ENCODE data around the gene CEBPZ. TPM values are rescaled to one million over a fixed set of nuclear protein-coding genes. Genes with fewer than 3 reads are reported as not detected.
A peak's percentile ranks its signal among the peaks of the same experiment; 100 is the strongest.

CEBPZ gene
- total and polyA plus RNA-seq, 3 experiments from 2014 or later: 31.1 to 104 (median 100) TPM

DNA sequence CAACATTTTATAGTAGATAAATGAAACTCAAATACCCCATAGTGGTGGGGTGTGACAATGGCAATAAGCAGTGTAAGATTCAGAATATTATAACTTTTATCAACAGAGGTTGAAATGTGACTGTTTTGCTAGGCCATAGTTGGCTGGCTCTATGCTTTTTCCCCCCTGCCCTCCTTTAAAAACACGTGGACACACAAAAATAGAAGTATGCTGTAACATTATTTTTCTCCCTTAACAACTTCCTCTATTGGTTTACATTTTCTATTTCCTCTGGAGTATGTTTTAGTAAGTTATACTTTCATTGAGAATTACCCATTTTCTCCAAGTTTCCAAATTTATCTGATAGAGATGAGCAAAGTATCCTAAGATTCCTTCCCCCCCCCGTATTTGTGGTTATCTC is 31.1 kb upstream of the CEBPZ start:
- Mint-ChIP-seq H3K4me1 (no peaks in the 10 kb centered on the region), H3K9me3 (no peaks in the 10 kb centered on the region)
- CTCF ChIA-PET: no interaction called here

DNA sequence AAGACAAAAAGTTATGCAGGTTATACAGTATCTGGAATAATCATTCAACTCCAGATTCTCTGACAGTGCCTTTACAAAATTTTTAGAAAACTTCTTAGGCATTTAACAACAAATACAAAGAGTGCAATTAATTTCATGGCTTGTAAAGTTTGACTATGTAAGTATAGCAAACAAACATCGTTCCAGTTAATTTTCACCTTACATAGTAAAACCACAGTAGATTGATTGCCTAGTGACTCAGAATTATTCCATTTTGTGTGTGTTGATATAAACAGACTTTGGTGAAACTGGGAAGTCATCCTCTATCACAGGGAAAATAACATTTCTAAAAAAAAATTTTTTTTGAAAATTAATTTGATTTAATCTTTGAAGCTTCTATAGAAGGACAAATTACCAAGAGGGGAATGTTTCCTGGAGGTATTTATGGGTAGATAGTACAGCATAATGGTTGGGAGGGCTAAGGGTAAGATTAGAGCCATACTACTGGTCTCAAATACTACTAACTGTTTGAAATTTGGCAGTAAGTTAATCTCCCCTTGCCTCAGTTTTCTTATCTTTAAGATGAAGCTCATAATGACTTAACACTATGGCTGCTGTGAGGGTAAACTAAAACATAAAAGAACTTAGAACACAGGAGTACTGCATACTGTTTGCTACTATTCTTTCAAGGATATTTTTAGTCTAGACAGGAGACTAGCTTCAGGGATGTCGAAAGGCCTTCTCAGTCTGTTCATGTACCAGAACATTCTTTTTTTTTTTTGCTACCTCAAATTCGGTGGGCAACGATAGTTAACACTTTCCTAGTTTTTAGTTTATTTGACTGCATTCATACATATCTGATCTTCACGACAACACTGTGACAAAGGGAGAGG is 19.7 kb upstream of the CEBPZ start:
- no peaks in the 10 kb centered on the region for H3K9me3 ChIP-seq (ENCODE audit: low read length)
- DNase-seq: no peak
- ChIA-PET POLR2A (interaction anchor here (0.6 kb wide), 1 partner anchor 637 kb away, joined by 3 read pairs; no protein-coding TSS in a partner anchor), CTCF (no interaction called here)
- H3K4me3 ChIP-seq (ENCODE audit: low read length): no peak overlapping the region
- Mint-ChIP-seq H3K9me3 (no peaks in the 10 kb centered on the region), H3K4me1 (peaks cover 0 to 4% (median 1%) of the 10 kb centered on the region in 3 donors), H3K27me3 (no peaks in the 10 kb centered on the region), H3K4me3 (no peak overlapping the region), H3K27ac (peak overlapping the region in 4 of 8 donors; percentile 12 to 72 (median 46)), H3K36me3 (peaks cover 3 to 84% (median 36%) of the 10 kb centered on the region in 3 donors)
- no peaks in the 10 kb centered on the region for H3K27me3 ChIP-seq (ENCODE audit: insufficient read depth, low read length, poor library complexity, severe bottlenecking)
- H3K36me3 ChIP-seq (ENCODE audit: insufficient read depth, low read length): peaks cover 39% of the 10 kb centered on the region
- no peaks in the 10 kb centered on the region for H3K4me1 ChIP-seq (ENCODE audit: insufficient read depth, low read length)
- H3K27ac ChIP-seq (ENCODE audit: low read depth, low read length): peak overlapping the region; percentile 17

More for the DNA sequence above, 31.1 kb upstream of the CEBPZ start:
- H3K27ac ChIP-seq (ENCODE audit: low read depth, low read length): no peak overlapping the region
- no peak overlapping the region for H3K4me3 ChIP-seq (ENCODE audit: low read length)
- H3K4me1 ChIP-seq (ENCODE audit: insufficient read depth, low read length): no peaks in the 10 kb centered on the region
- no peaks in the 10 kb centered on the region for H3K9me3 ChIP-seq (ENCODE audit: low read length)
- H3K27ac Mint-ChIP-seq: peak overlapping the region in 3 of 8 donors; percentile 12 to 58 (median 40)
- DNase-seq: no peak
- H3K27me3 Mint-ChIP-seq: no peaks in the 10 kb centered on the region
- H3K4me3 Mint-ChIP-seq: peak overlapping the region in 1 of 7 donors; percentile 44
- peaks cover 0 to 68% (median 9%) of the 10 kb centered on the region in 3 donors for H3K36me3 Mint-ChIP-seq
- H3K27me3 ChIP-seq (ENCODE audit: insufficient read depth, low read length, poor library complexity, severe bottlenecking): no peaks in the 10 kb centered on the region
- no peaks in the 10 kb centered on the region for H3K36me3 ChIP-seq (ENCODE audit: insufficient read depth, low read length)
- POLR2A ChIA-PET: interaction anchor here (0.6 kb wide), 1 partner anchor 56 kb away, joined by 5 read pairs; no protein-coding TSS in a partner anchor

GRCh38 chr2:37246205-37246604 is 14.8 kb upstream of the CEBPZ start:
- ChIA-PET CTCF (no interaction called here), POLR2A (no interaction called here)
- H3K4me1 ChIP-seq (ENCODE audit: insufficient read depth, low read length): peaks cover 4% of the 10 kb centered on the region
- no peak overlapping the region for H3K4me3 ChIP-seq (ENCODE audit: low read length)
- H3K4me1 Mint-ChIP-seq: peaks cover 7 to 10% (median 8%) of the 10 kb centered on the region in 3 donors
- no peaks in the 10 kb centered on the region for H3K27me3 Mint-ChIP-seq
- H3K27ac ChIP-seq (ENCODE audit: low read depth, low read length): no peak overlapping the region
- H3K9me3 ChIP-seq (ENCODE audit: low read length): no peaks in the 10 kb centered on the region
- H3K27me3 ChIP-seq (ENCODE audit: insufficient read depth, low read length, poor library complexity, severe bottlenecking): no peaks in the 10 kb centered on the region
- peaks cover 15 to 87% (median 41%) of the 10 kb centered on the region in 3 donors for H3K36me3 Mint-ChIP-seq
- DNase-seq: no peak
- no peaks in the 10 kb centered on the region for H3K9me3 Mint-ChIP-seq
- H3K27ac Mint-ChIP-seq: peak overlapping the region in 3 of 8 donors; percentile 4 to 33 (median 28)
- H3K4me3 Mint-ChIP-seq: no peak overlapping the region
- peaks cover 24% of the 10 kb centered on the region for H3K36me3 ChIP-seq (ENCODE audit: insufficient read depth, low read length)

DNA sequence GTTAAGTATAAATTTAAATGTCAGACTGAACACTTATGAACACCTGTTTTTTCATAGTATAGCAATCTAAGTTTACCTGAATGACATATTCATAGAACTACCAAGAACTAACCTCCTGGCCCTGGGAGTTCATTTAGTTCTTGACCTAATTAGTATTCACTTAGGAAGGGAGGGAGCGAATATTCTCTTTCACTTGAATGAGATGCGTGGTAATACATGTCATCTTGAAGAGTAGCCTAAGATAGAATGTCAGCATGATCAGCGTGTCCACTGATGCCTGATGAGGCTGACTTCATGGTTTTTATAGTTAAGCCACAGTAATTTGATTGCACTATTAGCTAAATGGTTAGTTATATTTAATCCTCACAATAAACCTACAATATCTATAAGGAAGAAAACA is 13.4 kb upstream of the CEBPZ start:
- no peak overlapping the region for H3K27ac ChIP-seq (ENCODE audit: low read depth, low read length)
- Mint-ChIP-seq H3K27me3 (no peaks in the 10 kb centered on the region), H3K27ac (peak overlapping the region in 1 of 8 donors; percentile 56), H3K9me3 (no peaks in the 10 kb centered on the region), H3K4me3 (no peak overlapping the region), H3K36me3 (peaks cover 15 to 86% (median 46%) of the 10 kb centered on the region in 3 donors), H3K4me1 (peaks cover 9 to 17% (median 12%) of the 10 kb centered on the region in 3 donors)
- H3K27me3 ChIP-seq (ENCODE audit: insufficient read depth, low read length, poor library complexity, severe bottlenecking): no peaks in the 10 kb centered on the region
- H3K4me3 ChIP-seq (ENCODE audit: low read length): no peak overlapping the region
- ChIA-PET CTCF (no interaction called here), POLR2A (no interaction called here)
- peaks cover 20% of the 10 kb centered on the region for H3K36me3 ChIP-seq (ENCODE audit: insufficient read depth, low read length)
- no peak for DNase-seq
- H3K9me3 ChIP-seq (ENCODE audit: low read length): no peaks in the 10 kb centered on the region
- peaks cover 4% of the 10 kb centered on the region for H3K4me1 ChIP-seq (ENCODE audit: insufficient read depth, low read length)

GRCh38 chr2:37244017-37244416 is 12.6 kb upstream of the CEBPZ start:
- Histone ChIP-seq H3K27ac (ENCODE audit: low read depth, low read length) (no peak overlapping the region), H3K36me3 (ENCODE audit: insufficient read depth, low read length) (peaks cover 20% of the 10 kb centered on the region), H3K4me1 (ENCODE audit: insufficient read depth, low read length) (peaks cover 4% of the 10 kb centered on the region), H3K27me3 (ENCODE audit: insufficient read depth, low read length, poor library complexity, severe bottlenecking) (no peaks in the 10 kb centered on the region), H3K9me3 (ENCODE audit: low read length) (no peaks in the 10 kb centered on the region), H3K4me3 (ENCODE audit: low read length) (no peak overlapping the region)
- H3K27me3 Mint-ChIP-seq: no peaks in the 10 kb centered on the region
- peaks cover 9 to 17% (median 12%) of the 10 kb centered on the region in 3 donors for H3K4me1 Mint-ChIP-seq
- peaks cover 15 to 84% (median 41%) of the 10 kb centered on the region in 3 donors for H3K36me3 Mint-ChIP-seq
- no peaks in the 10 kb centered on the region for H3K9me3 Mint-ChIP-seq
- no peak for DNase-seq
- ChIA-PET POLR2A (interaction anchor here (1.0 kb wide), 1 partner anchor 12 kb away, joined by 3 read pairs; the partner anchor contains the start of gene NDUFAF7), CTCF (no interaction called here)
- peak overlapping the region in 4 of 8 donors; percentile 19 to 90 (median 85) for H3K27ac Mint-ChIP-seq
- no peak overlapping the region for H3K4me3 Mint-ChIP-seq

- POLR2A ChIA-PET: interaction anchor here (1.0 kb wide), 1 partner anchor 12 kb away, joined by 3 read pairs; the partner anchor contains the start of gene NDUFAF7
- DNase-seq: no peak
- Histone ChIP-seq H3K4me1 (ENCODE audit: insufficient read depth, low read length) (peaks cover 4% of the 10 kb centered on the region), H3K9me3 (ENCODE audit: low read length) (no peaks in the 10 kb centered on the region), H3K27ac (ENCODE audit: low read depth, low read length) (no peak overlapping the region), H3K27me3 (ENCODE audit: insufficient read depth, low read length, poor library complexity, severe bottlenecking) (no peaks in the 10 kb centered on the region), H3K36me3 (ENCODE audit: insufficient read depth, low read length) (peaks cover 20% of the 10 kb centered on the region), H3K4me3 (ENCODE audit: low read length) (no peak overlapping the region)
- peaks cover 9 to 17% (median 12%) of the 10 kb centered on the region in 3 donors for H3K4me1 Mint-ChIP-seq
- CTCF ChIA-PET: no interaction called here
- H3K36me3 Mint-ChIP-seq: peaks cover 15 to 84% (median 44%) of the 10 kb centered on the region in 3 donors
- peak overlapping the region in 2 of 7 donors; percentile 2 to 18 for H3K4me3 Mint-ChIP-seq
- no peaks in the 10 kb centered on the region for H3K9me3 Mint-ChIP-seq
- H3K27me3 Mint-ChIP-seq: no peaks in the 10 kb centered on the region
- peak overlapping the region; percentile 31 to 90 (median 80) for H3K27ac Mint-ChIP-seq
These were observed 12.0 kb upstream of the CEBPZ start for GRCh38 chr2:37243435-37243834.

- Histone ChIP-seq H3K4me3 (ENCODE audit: low read length) (peak overlapping the region; percentile 87), H3K9me3 (ENCODE audit: low read length) (no peaks in the 10 kb centered on the region), H3K27ac (ENCODE audit: low read depth, low read length) (peak overlapping the region; percentile 80), H3K27me3 (ENCODE audit: insufficient read depth, low read length, poor library complexity, severe bottlenecking) (no peaks in the 10 kb centered on the region), H3K36me3 (ENCODE audit: insufficient read depth, low read length) (peaks cover 12% of the 10 kb centered on the region), H3K4me1 (ENCODE audit: insufficient read depth, low read length) (peaks cover 38% of the 10 kb centered on the region)
- Mint-ChIP-seq H3K4me3 (no peak overlapping the region), H3K27me3 (no peaks in the 10 kb centered on the region), H3K36me3 (peaks cover 4 to 34% (median 17%) of the 10 kb centered on the region in 3 donors), H3K27ac (no peak overlapping the region), H3K4me1 (peaks cover 19 to 48% (median 28%) of the 10 kb centered on the region in 3 donors), H3K9me3 (no peaks in the 10 kb centered on the region)
- ChIA-PET CTCF (interaction anchor here (0.9 to 1.4 kb wide), 6 partner anchors 8 to 158 kb away, joined by 3 to 5 read pairs (median 3); partner anchors contain the start of gene CEBPZOS), POLR2A (interaction anchor here (0.8 to 1.7 kb wide), 10 partner anchors 11 to 266 kb away, joined by 3 to 7 read pairs (median 4); partner anchors contain the start of genes EIF2AK2, PRKD3 and STRN)
- DNase-seq: peak in 1 of 5 donors; percentile 1
These were observed 936 bp upstream of the CEBPZ start for GRCh38 chr2:37232131-37232933.

Measured in CD8-positive, alpha-beta memory T cell (primary cell).